GM18951 (cell line): ENCODE data around the gene NAA15.
"Not testable (repeated sequence)": the region's sequence is repeated elsewhere in the genome, so short reads cannot be mapped to it uniquely, and the experiment has no call there.

Experiments used
- POLR2A ChIP-seq: IDR thresholded peaks from 4 replicates; pipeline ENCODE4 v1.6.1; 2011; ENCODE audit warnings: mild to moderate bottlenecking; ENCODE audit not compliant: insufficient read length, insufficient read depth; ENCODE audit errors: extremely low read depth
- in situ Hi-C: fragments of 300-500 bp; cut with MboI; formaldehyde crosslinking; loops from one replicate; pipeline ENCODE4 v1.12.0; 2022; ENCODE audit warnings: low sequenced_read_pairs, mixed read lengths, inconsistent platforms; ENCODE audit not compliant: unreplicated experiment

The NAA15 gene

DNA sequence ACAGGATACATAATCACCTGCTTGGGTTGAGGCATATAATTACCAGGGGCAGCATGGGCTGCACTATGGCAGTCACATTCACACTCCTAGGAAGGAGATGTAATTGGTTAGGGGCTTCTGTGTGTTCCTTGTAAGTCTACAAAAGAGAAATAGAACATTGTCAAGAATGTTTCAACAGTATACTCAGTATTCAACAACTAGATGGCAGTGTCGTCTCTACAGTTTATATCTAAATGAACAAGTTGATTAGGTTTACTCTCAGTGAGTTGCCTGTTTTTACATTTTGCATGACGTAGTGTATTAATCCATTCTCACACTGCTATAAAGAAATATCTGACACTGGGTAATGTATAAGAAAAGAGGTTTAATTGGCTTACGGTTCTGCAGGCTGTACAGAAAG is 102.2 kb downstream of the NAA15 start:
- in situ Hi-C loops, result loop anchor here (10.0 kb wide), 1 partner anchor 131 kb away; no protein-coding TSS in a partner anchor

DNA sequence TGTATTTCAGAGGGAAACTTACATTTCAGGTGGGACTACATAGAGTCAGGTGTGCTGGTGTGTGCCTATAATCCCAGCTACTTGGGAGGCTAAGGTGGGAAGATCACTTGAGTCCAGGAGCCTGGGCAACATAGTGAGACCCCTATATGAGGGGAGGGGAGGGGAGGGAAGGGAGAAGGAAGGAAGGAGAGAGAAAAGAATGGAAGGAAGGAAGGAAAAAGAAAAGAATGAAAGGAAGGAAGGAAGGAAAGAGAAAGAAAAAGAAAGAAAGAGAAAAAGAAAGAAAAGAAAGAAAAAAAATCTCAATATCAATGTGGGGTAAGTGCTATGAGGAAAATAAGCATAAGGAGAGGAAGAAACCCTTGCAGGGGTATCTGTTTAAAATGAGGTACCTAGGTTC is 109.0 kb downstream of the NAA15 start:
- TF ChIP-seq POLR2A, result no peak
- in situ Hi-C loops, result no loop called here

More for the DNA sequence above, 102.2 kb downstream of the NAA15 start:
- TF ChIP-seq POLR2A, result no peak

DNA sequence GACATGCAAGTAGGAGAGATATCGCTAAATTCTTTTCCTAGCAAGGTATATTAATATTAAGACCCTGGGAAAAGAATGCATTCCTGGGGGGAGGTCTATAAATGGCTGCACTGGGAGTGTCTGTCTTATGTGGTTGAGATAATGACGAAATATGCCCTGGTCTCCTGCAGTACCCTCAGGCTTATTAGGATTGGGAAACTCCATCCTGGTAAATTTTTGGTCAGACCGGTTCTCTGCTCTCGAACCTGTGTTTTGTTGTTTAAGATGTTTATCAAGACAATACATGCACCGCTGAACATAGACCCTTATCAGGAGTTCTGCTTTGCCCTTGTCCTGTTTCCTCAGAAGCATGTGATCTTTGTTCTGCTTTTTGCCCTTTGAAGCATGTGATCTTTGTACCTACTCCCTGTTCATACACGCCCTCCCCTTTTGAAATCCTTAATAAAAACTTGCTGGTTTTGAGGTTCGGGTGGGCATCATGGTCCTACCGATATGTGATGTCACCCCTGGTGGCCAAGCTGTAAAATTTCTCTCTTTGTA is 113.4 kb downstream of the NAA15 start:
- in situ Hi-C loops, result not testable (repeated sequence)

DNA sequence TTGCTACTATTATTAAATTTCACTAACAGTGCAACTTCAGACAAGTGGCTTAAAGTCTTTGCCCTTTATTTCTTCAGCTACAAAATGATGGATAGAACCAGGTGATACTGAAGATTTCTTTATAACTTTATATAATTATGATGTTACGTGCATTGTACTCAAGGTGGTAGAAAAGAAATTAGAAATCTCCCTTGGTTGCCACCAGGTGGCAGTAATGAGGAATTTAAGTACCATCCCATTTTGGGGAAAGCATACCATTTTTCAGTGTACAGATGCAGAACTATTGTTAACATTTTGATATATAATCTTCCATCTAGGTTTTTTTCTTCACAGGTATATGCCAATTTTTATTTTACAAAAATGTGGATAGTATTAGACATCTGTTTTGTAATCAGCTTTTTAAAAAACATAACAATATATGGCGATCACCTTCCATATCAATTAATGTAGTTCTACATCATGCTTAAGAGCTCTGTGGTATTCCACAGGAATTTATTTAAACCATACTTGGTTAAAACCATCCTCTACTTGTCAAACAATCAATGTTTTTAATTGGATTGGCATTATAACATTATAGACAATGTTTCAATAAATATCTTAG is 114.9 kb downstream of the NAA15 start:
- TF ChIP-seq POLR2A, result no peak
- in situ Hi-C loops, result no loop called here

DNA sequence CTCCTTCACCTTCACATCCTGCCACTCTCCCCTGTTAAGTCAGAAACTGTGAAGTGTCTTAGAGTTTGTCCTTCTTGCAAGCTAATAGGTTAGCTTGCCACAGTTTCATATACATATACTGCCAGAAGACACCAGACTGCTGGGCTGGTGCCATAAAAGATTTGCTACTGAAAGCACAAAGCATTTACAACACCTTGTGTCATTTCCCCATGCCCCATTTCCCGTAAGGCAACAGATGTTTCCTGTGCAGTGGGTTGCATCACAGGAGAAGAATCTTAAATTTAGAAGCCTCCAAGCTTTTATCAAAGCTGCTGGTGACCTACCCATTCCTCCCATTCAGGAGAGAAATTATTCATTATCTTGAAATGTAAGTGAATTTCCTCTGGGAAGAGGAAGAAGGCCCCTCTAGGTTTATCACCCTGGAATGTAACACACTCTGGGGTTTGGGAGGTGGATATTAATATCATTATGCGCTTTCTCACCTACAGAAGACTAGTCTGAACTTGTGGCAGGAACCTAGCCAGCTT is 118.1 kb downstream of the NAA15 start:
- TF ChIP-seq POLR2A, result no peak
- in situ Hi-C loops, result no loop called here

DNA sequence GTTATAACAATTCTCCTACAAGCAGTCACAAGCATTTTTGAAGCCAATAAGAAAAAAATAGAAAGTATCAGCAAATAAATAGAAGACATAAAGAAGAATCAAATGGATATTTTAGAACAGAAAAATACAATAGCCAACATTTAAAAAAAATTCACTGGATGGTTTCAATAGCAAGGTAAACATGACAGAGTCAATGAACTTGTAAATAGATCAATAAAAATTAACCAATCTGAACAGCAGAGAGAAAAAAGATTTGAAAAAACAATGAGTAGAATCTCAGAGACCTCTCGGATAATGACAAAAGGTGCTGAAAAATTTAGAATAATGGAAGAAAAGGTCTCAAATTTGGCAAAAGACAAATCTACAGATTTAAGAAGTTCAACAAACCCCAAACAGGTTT is 119.3 kb downstream of the NAA15 start:
- TF ChIP-seq POLR2A, result no peak
- in situ Hi-C loops, result no loop called here

DNA sequence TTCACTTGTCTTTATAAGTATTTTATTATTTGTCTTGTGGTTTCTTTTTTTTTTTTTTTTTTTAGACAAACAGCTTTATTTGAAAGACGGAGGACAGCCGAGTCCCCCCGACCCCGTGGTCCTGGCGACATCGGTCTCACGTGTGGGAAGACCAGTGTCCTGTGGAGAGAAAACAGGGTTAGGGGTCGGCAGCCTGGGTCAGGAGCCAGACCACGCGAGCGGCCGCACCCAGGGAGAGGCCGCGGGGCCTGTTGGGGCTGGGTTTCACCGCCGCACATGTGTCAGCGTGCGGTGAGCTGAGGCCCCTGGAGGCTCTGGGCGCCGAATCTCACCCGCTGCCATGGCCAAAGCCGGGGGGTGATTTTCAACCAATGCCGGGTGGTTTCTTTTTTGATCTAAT is 134.8 kb downstream of the NAA15 start:
- in situ Hi-C loops, result no loop called here

DNA sequence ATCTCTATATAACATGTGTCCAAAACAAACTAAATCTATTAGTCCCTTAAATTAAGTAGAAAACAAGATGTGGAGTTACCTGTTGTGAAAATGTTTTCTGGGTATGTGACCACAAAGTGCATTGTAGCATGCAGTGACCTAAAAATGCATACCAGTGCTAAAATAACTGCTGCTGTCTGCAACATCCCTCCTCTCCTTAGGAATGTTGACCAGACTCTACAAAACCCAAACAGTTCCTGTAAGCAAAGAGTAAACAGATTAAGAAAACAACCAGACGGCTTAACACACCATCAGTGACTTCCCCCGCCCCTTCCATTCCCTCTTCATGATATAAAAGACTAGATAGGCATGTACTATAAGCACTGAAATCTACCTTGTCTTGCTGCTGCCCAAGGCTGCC is 136.8 kb downstream of the NAA15 start:
- no peak for TF ChIP-seq POLR2A
- in situ Hi-C loops, result no loop called here

More for the DNA sequence above, 134.8 kb downstream of the NAA15 start:
- no peak for TF ChIP-seq POLR2A

DNA sequence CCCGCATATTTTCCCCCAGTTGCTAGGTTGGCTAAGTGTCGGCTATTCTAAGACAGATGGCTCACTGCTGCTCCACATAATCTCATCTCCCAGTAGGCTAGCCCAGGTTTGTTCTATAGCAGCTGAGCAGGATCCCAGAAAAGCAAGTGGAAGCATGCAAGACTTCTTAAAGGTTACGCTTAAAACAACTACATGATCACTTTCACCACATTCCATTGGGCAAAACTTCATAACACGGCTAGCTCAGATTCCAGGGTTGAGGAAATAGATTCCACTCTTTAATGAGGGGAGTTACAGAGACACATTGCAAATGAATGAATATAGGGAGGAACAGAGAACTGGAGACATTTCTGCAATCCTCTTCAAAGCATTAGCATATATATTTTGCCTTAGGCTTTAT is 139.7 kb downstream of the NAA15 start:
- no peak for TF ChIP-seq POLR2A

DNA sequence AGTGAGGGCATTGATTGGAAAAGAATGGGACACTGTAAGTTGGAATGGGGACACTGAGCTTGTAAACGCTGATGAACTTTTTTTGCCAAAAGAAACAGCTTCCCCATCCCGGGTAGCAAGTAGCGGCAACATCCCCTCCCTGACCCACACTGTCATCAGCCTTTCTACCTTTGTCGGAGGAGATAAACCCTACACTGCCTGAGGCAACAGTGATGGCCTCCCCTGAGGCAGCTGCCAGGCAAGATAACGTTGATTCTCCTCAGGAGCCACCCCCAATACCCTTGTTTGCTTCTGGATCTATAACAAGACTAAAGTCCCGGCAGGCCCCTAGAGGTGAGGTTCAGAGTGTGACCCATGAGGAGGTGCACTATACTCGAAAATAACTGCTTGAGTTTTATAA is 142.4 kb downstream of the NAA15 start:
- TF ChIP-seq POLR2A, result no peak
- in situ Hi-C loops, result no loop called here

More for the DNA sequence above, 139.7 kb downstream of the NAA15 start:
- in situ Hi-C loops, result no loop called here

DNA sequence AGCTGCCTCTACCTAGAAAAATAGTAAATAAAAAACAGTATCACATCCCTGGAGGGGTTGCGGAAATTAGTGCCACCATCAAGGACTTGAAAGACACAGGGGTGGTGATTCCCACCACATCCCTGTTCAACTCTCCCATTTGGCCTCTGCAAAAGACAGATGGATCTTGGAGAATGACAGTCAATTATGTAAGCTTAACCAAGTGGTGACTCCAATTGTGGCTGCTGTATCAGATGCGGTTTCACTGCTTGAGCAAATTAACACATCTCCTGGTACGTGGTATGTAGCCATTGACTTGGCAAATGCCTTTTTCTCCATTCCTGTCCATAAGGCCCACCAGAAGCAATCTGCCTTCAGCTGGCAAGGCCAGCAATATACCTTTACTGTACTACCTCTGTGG is 143.6 kb downstream of the NAA15 start:
- in situ Hi-C loops, result not testable (repeated sequence)

DNA sequence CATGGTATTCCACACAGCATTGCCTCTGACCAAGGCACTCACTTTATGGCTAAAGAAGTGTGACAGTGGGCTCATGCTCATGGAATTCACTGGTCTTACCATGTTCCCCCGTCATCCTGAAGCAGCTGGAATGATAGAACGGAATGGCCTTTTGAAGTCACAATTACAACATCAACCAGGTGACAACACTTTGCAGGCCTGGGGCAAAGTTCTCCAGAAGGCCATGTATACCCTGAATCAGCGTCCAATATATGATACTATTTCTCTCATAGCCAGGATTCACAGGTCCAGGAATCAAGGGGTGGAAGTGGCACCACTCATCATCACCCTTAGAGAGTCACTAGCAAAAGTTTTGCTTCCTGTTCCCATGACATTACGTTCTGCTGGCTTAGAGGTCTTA is 145.8 kb downstream of the NAA15 start:
- in situ Hi-C loops, result not testable (repeated sequence)

DNA sequence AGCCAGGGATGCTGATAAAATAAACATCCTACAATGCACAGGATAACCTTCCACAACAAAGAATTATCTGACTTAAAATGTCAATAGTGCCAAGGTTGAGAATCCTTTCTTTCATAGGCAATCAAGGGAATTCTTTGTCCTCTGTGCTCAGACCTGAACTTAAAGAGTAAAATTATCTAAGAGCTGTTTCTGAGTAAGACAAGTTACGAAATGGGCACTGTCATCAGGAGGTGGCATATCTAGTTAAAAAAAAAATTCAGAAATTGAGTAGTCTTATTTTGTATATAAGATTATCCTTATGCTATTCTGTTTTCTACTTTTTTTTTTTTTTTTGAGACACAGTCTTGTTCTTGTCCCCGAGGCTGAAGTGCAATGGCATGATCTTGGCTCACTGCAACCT is 149.3 kb downstream of the NAA15 start:
- in situ Hi-C loops, result no loop called here
- TF ChIP-seq POLR2A, result no peak

DNA sequence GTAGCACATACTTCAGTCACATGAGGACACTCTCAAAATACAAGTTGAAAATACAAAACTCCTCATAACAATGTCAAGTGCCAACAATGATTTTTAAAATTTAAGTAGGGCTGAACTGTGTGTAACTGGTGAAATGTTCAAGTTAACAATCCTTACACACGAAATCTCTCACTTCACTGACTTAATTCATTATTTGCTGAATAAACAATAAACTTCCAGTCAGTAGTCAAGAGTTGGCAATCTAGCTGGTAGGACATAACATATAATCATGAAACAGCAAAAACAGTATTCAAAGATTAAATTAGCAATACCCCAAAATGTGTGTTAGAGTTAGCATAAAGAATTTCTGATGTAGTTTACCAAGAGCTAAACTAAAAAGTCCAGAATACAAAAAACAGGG is 150.7 kb downstream of the NAA15 start:
- TF ChIP-seq POLR2A, result no peak
- in situ Hi-C loops, result no loop called here

DNA sequence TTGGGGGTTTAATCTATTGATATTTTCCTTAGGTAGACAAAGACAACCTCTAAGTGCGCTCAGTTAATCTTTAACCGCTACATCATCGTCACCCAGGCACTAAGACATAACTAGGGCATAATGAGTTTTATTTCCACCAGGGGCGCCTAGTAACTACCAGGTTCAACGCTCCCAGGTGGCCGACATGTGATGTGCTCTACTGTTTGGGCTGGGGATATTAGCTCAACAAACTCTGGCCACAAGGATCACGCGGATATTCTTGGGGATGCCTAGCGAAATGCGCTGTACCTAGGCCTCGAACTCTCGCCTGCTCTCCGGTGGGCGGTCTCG is 151.7 kb downstream of the NAA15 start:
- no peak for TF ChIP-seq POLR2A
- in situ Hi-C loops, result no loop called here
